GM21619 (cell line): ENCODE data around the gene FAM177B.
A peak's percentile ranks its signal among the peaks of the same experiment; 100 is the strongest.
"Not testable (repeated sequence)": the region's sequence is repeated elsewhere in the genome, so short reads cannot be mapped to it uniquely, and the experiment has no call there.

ENCODE experiments used
- ATAC-seq: cut with Tn5 transposase; IDR thresholded peaks from one replicate; pipeline ENCODE4 v1.9.1; 2021; ENCODE audit not compliant: unreplicated experiment

Gene FAM177B

GRCh38 chr1:222739465-222739864 is 2.5 kb downstream of the FAM177B start:
- ATAC-seq, result no peak

- no peak for ATAC-seq
These were observed 2.9 kb downstream of the FAM177B start for GRCh38 chr1:222739929-222740328.

- ATAC-seq, result not testable (repeated sequence)
These were observed 4.8 kb downstream of the FAM177B start for GRCh38 chr1:222741630-222742457.

DNA sequence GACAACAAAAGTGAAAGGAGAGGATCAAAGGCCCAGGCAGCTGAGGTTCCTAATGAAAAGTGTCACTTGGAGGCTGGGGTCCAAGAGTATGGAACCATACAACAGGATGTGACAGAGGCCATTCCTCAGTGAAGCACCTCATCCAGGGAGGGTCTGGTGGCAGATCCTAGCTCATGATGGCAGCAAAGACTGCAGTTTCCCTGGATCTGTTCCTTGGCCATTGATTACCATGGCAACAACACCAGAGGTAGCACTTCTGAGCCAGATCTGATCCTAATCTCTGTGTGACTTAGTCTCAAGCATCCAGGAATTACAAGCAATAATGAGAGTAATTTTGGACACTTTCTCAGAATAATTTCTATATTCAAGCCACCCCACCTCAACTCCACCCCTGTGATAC is 12.9 kb downstream of the FAM177B start:
- ATAC-seq, result no peak

DNA sequence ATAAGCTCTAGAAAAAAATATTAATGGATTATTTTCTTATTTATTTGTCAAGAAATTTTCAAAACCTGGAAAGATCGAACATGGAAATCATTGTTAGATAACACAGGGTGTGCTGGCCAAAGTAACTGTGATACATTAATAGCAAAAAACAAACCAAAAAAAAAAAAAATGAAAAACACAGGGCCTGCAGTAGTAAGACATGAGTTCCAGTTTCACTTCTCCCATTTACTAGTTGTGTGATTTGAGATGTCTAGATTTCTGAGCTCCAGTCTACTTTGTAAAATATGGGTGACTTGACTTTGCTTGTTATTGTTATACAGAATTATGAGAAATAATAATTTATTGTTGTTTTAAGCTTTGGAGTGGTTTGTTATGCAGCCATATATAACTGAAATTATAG is 13.6 kb downstream of the FAM177B start:
- ATAC-seq, result peak; percentile 89

GRCh38 chr1:222751255-222751654 is 14.3 kb downstream of the FAM177B start:
- no peak for ATAC-seq

DNA sequence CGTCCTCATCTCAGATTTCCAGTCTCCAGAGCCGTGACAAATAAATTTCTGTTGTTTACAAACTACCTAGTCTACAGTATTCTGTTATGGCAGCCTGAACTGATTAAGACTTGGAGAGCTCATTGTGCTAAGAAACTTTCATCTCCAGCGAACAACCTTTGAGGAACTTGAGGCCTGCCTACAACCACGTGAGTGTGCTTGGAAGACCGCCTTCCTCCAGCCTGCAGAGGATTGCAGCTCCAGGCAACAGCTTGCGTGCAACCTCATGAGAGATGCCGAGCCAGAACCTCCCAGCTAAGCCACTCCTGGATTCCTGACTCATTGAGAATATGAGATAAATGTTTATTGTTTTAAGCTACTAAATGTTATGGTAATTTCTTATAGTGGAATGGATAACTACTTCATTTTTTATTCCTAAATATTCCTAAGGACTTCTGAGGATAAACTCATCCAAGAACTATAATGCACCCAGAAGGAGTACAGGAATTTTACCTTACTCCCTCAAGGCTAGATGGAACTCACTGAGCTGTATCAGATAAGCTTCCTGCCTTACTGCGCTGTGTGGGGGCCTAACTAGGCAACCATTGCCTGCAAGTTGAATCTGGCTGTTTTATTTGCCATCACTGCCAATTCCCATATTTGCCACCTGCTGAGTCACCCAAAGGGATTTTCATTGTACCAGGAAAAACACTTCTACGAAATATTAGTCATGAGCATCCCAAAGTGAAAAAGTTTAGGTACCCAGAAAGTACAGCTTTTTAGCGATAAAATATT is 17.6 kb downstream of the FAM177B start:
- no peak for ATAC-seq

DNA sequence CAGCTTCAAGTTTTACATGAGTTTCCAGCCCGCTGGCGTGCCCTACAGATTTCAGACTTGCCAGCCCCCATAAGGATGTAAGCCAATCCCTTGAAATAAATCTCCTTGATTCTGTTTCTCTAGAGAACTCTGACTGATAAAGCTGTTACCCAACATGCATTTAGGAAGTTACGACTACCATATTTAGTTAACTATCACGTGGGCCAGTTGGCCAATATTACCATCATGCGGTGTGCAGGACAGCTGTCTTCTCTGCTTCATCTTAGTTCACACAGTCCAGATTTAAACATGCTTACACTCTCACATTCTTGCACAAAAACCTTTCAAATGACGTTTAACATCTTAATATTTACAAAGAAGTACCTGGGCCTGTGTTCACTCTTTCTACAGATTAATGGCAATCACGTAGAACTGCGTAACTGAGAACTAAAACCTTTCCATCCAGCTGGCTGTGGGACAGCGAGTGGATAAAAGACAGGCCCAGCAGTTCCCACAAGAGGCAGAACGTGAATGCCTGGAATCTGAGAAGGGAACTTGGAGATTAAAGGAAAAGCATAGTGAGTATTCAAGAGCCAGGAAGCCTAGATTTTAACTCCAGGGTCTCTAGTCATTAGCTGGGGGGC is 20.8 kb downstream of the FAM177B start:
- ATAC-seq, result no peak

- no peak for ATAC-seq
These were observed 22.5 kb downstream of the FAM177B start for GRCh38 chr1:222759451-222760035.

DNA sequence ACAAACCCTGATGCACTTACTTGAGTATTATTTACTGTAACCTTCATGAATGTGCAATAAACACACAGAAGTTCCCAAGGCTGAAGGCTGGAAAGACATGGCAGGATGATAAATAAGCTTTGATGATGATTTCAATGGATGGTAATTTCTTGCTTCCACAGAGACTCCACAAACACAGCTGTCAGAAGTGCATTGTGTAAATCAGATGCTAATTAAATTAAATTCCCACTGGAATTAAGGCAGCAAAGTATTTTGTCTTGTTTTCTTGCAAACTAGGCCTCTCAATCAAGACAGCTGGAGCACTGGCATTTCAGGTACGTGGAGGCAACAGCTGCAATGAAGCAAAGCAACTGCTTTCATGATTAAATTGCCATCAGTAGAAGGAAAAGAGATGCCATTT is 24.1 kb downstream of the FAM177B start:
- no peak for ATAC-seq

GRCh38 chr1:222762178-222762577 is 25.2 kb downstream of the FAM177B start:
- ATAC-seq, result not testable (repeated sequence)

- ATAC-seq, result no peak
These were observed 30.2 kb downstream of the FAM177B start for GRCh38 chr1:222767152-222767571.

GRCh38 chr1:222768592-222768991 is 31.6 kb downstream of the FAM177B start:
- ATAC-seq, result no peak

GRCh38 chr1:222769181-222769580 is 32.2 kb downstream of the FAM177B start:
- ATAC-seq, result no peak

DNA sequence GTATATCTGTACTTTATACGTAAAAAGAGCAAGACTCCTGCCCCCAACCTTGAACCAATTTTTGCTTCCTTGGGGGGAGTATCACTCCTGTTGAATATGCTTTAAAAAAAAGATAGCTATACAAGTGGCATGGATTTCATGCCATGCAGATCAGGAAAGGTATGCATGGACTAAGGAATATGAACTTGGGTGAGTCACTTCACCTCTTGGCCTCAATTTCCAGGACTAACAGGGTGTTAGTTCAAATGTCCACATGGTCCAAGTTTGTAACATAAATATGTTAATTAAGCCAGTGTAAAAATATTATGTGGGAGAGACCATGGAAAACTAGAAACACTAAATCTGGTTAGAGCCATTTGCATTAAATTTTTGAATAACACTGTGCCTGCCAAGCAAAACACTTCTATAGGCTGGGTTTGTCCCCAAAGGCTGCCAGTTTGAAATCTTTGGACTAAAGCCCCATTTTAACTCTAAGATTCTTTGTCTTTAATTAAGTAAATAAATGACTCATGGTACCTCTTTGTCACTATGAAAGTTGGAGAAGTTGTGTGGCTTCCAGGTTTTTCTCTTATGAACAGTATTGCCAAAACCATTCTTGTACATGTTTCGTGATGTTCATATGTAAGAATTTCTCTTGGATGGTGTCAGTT is 33.1 kb downstream of the FAM177B start:
- ATAC-seq, result no peak

DNA sequence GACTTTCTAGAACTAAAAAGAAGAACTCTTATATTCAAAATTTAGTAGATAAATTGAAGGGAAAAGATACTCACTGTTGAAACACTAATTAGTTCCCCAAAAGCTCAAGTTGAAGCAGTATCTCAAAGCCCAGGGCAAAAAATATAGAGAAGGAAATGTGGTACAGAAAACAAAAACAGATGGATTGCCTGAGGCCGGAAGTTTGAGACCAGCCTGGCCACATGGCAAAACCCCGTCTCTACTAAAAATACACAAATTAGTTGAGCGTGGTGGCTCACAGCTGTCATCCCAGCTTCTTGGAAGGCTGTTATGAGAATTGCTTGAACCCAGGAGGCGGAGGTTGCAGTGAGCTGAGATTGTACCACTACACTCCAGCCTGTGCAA is 36.0 kb downstream of the FAM177B start:
- peak; percentile 85 for ATAC-seq

DNA sequence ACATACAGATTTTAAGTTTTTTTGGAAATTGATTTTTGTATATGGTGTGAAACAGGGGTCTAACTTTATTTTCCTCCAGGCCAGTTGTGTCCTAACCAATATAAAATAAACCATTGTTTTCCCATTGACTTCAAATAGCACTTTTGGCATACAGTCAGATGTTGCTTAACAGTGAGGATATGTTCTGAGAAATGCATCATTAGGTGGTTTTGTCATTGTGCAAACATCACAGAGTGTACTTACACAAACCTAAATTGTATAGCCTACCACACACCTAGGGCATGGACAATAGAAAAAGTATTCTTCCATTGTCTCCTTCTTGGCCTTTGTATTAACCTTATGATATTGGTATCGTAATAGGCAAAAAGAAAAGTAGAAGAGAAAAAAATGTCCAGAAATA is 40.5 kb downstream of the FAM177B start:
- ATAC-seq, result no peak

GRCh38 chr1:222777977-222778376 is 41.0 kb downstream of the FAM177B start:
- no peak for ATAC-seq

DNA sequence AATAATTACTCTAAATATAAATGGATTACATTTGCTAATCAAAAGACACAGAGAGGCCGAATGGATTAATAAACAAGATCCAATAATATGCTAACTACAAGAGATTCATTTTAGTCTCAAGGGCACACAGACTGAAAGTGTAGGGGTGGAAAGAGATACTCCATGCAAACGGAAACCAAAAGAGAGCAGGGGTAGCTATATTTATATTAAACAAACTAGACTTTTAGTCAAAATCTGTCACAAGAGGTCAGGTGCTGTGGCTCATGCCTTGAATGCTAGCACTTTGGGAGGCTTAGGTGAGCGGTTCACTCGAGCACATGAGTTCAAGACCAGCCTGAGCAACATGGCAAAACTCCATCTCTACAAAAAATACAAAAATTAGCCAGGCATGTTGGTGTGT is 44.2 kb downstream of the FAM177B start:
- no peak for ATAC-seq

GRCh38 chr1:222783051-222783450 is 46.0 kb downstream of the FAM177B start:
- no peak for ATAC-seq

- ATAC-seq, result no peak
These were observed 47.4 kb downstream of the FAM177B start for GRCh38 chr1:222784371-222784770.
